GM12865 (cell line): Measurements from ENCODE around the gene BRD7.

Experiments
- DNase-seq: peaks from one replicate; pipeline ENCODE4 v3.0.0; 2010; ENCODE audit warnings: low read depth
- H3K4me3 ChIP-seq: 2 replicates; pipeline ENCODE4 v1.5.1; 2011; ENCODE audit warnings: mild to moderate bottlenecking, low read depth, low read length, control low read depth
- TF ChIP-seq, protein P1 (sequence below): IDR thresholded peaks from 2 replicates; pipeline ENCODE4 v1.5.1; 2011; ENCODE audit warnings: low read length, control low read depth, low read depth, inconsistent platforms; ENCODE audit not compliant: insufficient read depth; ENCODE audit errors: missing control alignments

The BRD7 gene

DNA sequence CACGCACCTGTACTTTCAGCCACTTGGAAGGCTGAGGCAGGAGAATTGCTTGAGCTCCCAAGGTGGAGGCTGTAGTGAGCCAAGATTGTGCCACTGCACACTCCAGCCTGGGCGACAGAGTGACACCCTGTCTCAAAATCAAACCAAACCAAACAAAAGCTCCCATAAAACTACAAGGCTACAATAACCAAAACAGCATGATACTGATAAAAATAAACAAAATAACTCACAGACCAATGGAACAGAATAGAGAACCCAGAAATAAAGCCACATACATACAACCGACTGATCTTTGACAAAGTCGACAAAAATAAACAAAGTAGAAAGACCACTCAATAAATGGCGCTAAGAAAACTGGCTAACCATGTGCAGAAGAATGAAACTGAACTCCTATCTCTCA lies 37.2 kb downstream of the BRD7 start:
- TF ChIP-seq, protein P1, sequence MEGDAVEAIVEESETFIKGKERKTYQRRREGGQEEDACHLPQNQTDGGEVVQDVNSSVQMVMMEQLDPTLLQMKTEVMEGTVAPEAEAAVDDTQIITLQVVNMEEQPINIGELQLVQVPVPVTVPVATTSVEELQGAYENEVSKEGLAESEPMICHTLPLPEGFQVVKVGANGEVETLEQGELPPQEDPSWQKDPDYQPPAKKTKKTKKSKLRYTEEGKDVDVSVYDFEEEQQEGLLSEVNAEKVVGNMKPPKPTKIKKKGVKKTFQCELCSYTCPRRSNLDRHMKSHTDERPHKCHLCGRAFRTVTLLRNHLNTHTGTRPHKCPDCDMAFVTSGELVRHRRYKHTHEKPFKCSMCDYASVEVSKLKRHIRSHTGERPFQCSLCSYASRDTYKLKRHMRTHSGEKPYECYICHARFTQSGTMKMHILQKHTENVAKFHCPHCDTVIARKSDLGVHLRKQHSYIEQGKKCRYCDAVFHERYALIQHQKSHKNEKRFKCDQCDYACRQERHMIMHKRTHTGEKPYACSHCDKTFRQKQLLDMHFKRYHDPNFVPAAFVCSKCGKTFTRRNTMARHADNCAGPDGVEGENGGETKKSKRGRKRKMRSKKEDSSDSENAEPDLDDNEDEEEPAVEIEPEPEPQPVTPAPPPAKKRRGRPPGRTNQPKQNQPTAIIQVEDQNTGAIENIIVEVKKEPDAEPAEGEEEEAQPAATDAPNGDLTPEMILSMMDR = no peak
- no peak overlapping the region for H3K4me3 ChIP-seq
- no peak for DNase-seq

DNA sequence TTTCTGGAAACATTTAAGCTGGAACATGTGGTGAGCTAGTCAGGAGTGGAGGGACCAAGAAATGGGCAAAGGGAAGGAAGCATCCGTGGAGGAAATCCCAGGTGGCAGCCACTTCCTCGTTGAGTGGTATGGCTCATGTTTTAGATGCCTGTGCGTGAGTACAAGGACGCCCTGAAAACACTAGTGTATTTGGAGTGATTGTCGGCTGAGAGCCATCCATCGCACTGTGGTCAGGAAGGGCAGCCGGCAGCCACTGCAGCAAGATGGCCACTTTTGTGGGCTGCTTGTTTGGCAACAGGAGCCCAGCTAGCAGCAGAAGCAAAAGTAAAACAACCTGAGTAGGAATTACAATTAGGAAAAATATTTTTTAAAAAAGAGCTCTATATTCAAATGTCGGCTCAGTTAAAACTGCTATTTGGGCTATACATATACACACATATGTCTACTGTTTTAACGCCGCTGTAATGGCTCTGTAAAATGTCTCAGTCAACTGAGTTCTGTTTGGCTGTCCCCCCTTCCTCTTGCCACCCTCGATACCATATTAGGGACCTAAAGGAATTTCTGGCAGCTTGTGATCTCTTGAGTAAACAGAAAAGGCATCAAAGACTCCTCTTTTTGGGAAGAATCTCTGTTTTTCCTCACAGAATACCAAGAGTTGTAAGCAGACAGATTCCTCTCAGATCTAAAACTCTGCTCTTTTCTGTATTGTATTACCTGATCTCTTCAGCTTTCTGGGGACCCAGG lies 39.2 kb downstream of the BRD7 start:
- no peak for DNase-seq
- no peak overlapping the region for H3K4me3 ChIP-seq
- TF ChIP-seq, protein P1 = no peak

DNA sequence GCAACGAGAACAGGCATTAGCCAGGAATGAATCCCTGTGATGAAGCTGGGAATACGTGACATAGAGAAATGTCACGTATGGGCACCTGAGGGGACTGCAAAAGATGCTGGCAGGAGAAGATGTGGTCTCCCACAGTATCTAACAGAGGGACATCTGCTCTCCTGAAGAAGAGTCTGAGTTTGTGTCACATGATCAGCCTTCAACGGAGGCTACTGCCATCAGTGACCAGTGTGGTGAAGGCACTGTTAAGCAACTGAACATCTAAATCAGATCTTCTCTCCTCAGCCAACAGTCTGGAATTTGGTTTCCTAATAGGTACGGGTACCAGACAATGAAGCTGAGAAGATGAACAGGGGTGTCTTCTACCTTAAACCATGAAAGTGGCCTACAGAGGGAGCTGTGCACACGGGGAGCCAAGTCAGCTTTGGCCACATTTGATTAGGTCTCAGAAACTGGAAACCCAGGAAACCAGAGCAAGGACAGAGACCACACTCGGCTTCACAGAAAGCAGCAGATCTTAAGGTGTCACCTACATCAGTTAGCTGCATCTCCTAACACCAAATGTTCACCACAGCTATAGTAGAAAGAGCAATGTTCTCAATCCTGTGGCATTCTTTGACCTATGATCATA lies 41.8 kb downstream of the BRD7 start:
- TF ChIP-seq, protein P1 = peak; percentile 74
- DNase-seq = peak; percentile 88

DNA sequence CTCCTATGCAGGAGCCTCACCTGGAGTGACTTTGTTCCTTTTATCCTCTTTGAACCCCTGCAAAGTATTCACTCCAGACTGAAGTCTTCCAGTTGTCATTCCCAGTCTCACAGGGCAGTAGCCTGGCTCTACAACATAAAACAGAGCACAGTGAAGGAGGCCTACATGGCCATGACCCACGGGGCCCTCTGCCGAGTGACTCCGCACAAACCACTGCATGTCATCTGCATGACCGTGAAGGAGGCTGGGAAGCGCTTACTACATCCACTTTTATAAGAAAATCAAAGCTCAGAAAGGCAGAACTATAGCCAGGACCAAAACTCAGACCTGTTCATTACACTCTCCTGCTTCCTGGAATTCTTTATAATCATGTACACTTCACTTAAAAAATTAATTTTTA lies 42.5 kb downstream of the BRD7 start:
- DNase-seq = no peak
- no peak overlapping the region for H3K4me3 ChIP-seq
- TF ChIP-seq, protein P1 = no peak

More for the DNA sequence above, 41.8 kb downstream of the BRD7 start:
- H3K4me3 ChIP-seq = no peak overlapping the region

DNA sequence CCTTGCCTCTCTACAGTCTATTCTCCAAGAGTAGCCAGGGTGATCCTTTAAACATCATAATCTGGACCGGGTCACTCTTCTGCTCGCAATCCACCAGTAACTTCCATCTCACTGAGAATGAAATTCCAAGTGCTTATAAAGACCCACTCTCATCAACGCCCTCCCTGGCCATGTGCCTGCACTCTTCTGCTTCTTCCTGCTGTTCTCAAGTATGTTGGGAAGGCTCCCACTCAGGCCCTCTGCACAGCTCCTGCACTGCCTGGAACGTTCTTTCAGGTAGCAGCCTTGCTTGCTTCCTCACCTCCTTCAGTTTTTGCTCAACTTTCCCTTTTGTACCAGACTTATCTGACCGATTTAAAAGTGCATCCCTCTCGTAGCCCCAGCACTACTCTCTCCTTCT lies 44.4 kb downstream of the BRD7 start:
- TF ChIP-seq, protein P1 = no peak
- H3K4me3 ChIP-seq = no peak overlapping the region
- DNase-seq = no peak

DNA sequence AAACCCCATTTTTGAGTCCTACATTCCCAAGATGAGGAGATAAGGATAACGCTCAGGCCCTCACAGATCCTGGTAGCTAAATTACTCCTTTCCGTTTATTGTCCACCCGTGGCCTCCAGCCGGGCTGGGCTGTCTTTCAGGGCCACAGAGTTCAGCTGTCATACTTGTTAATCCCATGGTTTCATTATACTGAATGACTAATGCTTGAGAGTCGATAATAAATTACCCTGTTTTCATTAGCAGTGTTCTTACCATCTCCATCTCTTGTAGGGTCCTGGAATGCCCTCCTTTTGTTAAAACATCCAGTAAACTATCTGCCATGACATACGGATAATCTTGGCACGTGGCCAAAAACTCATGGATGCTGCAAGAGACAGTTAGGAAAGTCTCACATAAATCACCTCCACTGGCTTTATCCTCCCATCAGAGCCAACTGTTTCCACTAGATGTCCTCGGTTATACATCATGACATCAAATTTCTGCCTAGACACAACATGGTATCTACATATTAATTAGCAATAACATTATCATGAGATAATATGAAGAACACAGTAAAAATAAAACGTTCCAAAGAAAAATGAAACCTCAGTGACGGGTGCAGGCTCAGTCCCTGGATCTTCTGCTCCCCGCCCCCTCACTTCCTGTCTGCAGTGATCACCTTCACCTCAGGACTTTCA lies 45.3 kb downstream of the BRD7 start:
- no peak for DNase-seq

More for the DNA sequence above, 45.3 kb downstream of the BRD7 start:
- no peak overlapping the region for H3K4me3 ChIP-seq
- TF ChIP-seq, protein P1 = peak; percentile 20
